B cell (primary cell): Measurements from ENCODE around the gene FLT1. TPM values are rescaled to one million over a fixed set of nuclear protein-coding genes. Genes with fewer than 3 reads are reported as not detected.

Experiments
- ATAC-seq: fragments of 200-7000 bp; cut with Tn5 transposase; one replicate; pipeline ENCODE4 v1.10.0; 2021; ENCODE audit warnings: low read depth, mild to moderate bottlenecking, moderate number of reproducible peaks, moderate library complexity
- CTCF ChIA-PET: fragments of 350-600 bp; sonication (Branson Sonifier 250); formaldehyde crosslinking; loops from one replicate; lab custom pipeline; 2021; ENCODE audit warnings: antibody characterized with exemption, inconsistent platforms; lab: Charles Lee
- POLR2A ChIA-PET: fragments of 350-600 bp; sonication (Branson Sonifier 250); formaldehyde crosslinking; loops from one replicate; lab custom pipeline; 2021; ENCODE audit warnings: antibody characterized with exemption; lab: Charles Lee
- DNase-seq: peaks from one replicate; pipeline ENCODE4 v3.0.0; 2013
- H2AFZ ChIP-seq: 2 replicates; pipeline ENCODE4 v1.6.1; 2012; ENCODE audit warnings: mild to moderate bottlenecking, low read depth, low read length; ENCODE audit not compliant: insufficient read depth, poor library complexity, severe bottlenecking
- H3K27ac ChIP-seq, 2 donors: 1 replicate in 1 of 2; 2 replicates in 1 of 2; pipeline ENCODE4 v1.5.1; 2012 to 2013; ENCODE audit warnings: low read length in 2 of 2, mild to moderate bottlenecking in 2 of 2, moderate library complexity in 1 of 2
- H3K27me3 ChIP-seq, 4 experiments: fragments of 200-600 bp in 1 of 4; sonication (generic) in 1 of 4; replicated peaks in 1 of 4; 1 replicate in 2 of 4; 2 replicates in 2 of 4; pipeline versions ENCODE4 v1.6.1 to v1.7.0; 2013 to 2016; ENCODE audit warnings: low read length in 3 of 4, mild to moderate bottlenecking in 2 of 4, mixed read lengths in 1 of 4, moderate library complexity in 1 of 4; ENCODE audit not compliant: insufficient read depth in 4 of 4, control insufficient read depth in 3 of 4; ENCODE audit errors: control extremely low read depth in 1 of 4
- H3K36me3 ChIP-seq, 2 experiments: replicated peaks in 1 of 2; 1 replicate in 1 of 2; 2 replicates in 1 of 2; pipeline versions ENCODE4 v1.6.1 to v1.7.1; 2013; ENCODE audit warnings: low read length in 1 of 2; ENCODE audit not compliant: insufficient read depth in 2 of 2, control insufficient read depth in 1 of 2; ENCODE audit errors: control extremely low read depth in 1 of 2, extremely low read depth in 1 of 2
- H3K4me1 ChIP-seq, 2 donors: fragments of 200-600 bp in 1 of 2; sonication (generic) in 1 of 2; 1 replicate in 1 of 2; 2 replicates in 1 of 2; pipeline versions ENCODE4 v1.5.1 to v1.6.1; 2013 to 2017; ENCODE audit warnings: low read length in 2 of 2; ENCODE audit not compliant: control insufficient read depth in 2 of 2, insufficient read depth in 2 of 2
- H3K4me2 ChIP-seq: replicated peaks from 2 replicates; pipeline ENCODE3; 2012; ENCODE audit warnings: mild to moderate bottlenecking, low read depth, low read length; ENCODE audit not compliant: poor library complexity, severe bottlenecking
- H3K4me3 ChIP-seq, 5 experiments: fragments of 200-600 bp in 1 of 5; sonication (generic) in 1 of 5; 1 replicate in 3 of 5; 2 replicates in 2 of 5; pipeline versions ENCODE4 v1.5.1 to v1.7.0; 2011 to 2016; ENCODE audit warnings: low read length in 4 of 5, mild to moderate bottlenecking in 4 of 5, low read depth in 2 of 5, control low read depth in 1 of 5, moderate library complexity in 1 of 5; ENCODE audit not compliant: insufficient read depth in 1 of 5; ENCODE audit errors: control extremely low read depth in 1 of 5, extremely low read depth in 1 of 5
- H3K79me2 ChIP-seq: fragments of 200-600 bp; sonication (generic); one replicate; pipeline ENCODE4 v1.6.0; 2016; ENCODE audit warnings: low read length; ENCODE audit not compliant: control insufficient read depth, insufficient read depth
- H3K9ac ChIP-seq: fragments of 200-600 bp; sonication (generic); 2 replicates; pipeline ENCODE4 v1.6.1; 2017; ENCODE audit warnings: mild to moderate bottlenecking, low read length, moderate library complexity
- H3K9me3 ChIP-seq, 3 donors: one replicate each; pipeline versions ENCODE4 v1.6.1 to v1.7.1; 2013; ENCODE audit warnings: low read length in 2 of 3; ENCODE audit not compliant: control insufficient read depth in 2 of 3, insufficient read depth in 1 of 3; ENCODE audit errors: control extremely low read depth in 1 of 3
- H4K20me1 ChIP-seq: 2 replicates; pipeline ENCODE4 v1.6.0; 2012; ENCODE audit warnings: mild to moderate bottlenecking, low read length; ENCODE audit not compliant: insufficient read depth, control insufficient read depth, poor library complexity, severe bottlenecking
- H3K27ac Mint-ChIP-seq: one replicate; pipeline ENCODE4 v1.8.0; 2021; ENCODE audit warnings: mixed read lengths
- H3K27me3 Mint-ChIP-seq: one replicate; pipeline ENCODE4 v1.8.0; 2021; ENCODE audit warnings: mixed read lengths
- H3K4me1 Mint-ChIP-seq: one replicate; pipeline ENCODE4 v1.8.0; 2021; ENCODE audit warnings: mixed read lengths
- H3K4me3 Mint-ChIP-seq: one replicate; pipeline ENCODE4 v1.8.0; 2021; ENCODE audit warnings: mixed read lengths
- H3K9me3 Mint-ChIP-seq: one replicate; pipeline ENCODE4 v1.8.0; 2022; ENCODE audit warnings: mixed read lengths; ENCODE audit not compliant: insufficient read depth
- CTCF ChIP-seq: fragments of 200-600 bp; IDR thresholded peaks from one replicate; pipeline ENCODE4 v1.8.0; 2022; ENCODE audit warnings: antibody characterized with exemption, mild to moderate bottlenecking
- EZH2 ChIP-seq: IDR thresholded peaks from 2 replicates; pipeline ENCODE4 v1.6.1; 2012; ENCODE audit warnings: borderline replicate concordance, low read depth, mild to moderate bottlenecking, moderate library complexity, low read length; ENCODE audit not compliant: insufficient read depth, poor library complexity, severe bottlenecking
- WGBS: methylation state at CpG from one replicate; pipeline ENCODE4 v1.1.5; 2013; ENCODE audit warnings: missing lambda C conversion rate; ENCODE audit not compliant: insufficient coverage; 5-methylcytosine and 5-hydroxymethylcytosine counted together
- intact Hi-C: fragments of 100-400 bp; cut with micrococcal nuclease; formaldehyde crosslinking; loops from one replicate; pipeline ENCODE4 v1.10.0; 2022
- polyA plus RNA-seq: library from polyadenylated mRNA; depleted of rRNA; stranded (reverse); fragments of >200 nt; gene quantifications from 2 replicates; pipeline ENCODE4 v1.2.3, GENCODE V29; 2012
- total RNA-seq, 2 donors: library from RNA; stranded (reverse); fragments of 120-200 nt in 1 of 2; gene quantifications; 1 replicate in 1 of 2; 2 replicates in 1 of 2; pipeline versions ENCODE4 v1.2.3 to v1.2.4, GENCODE V29; 2013 to 2022

The FLT1 gene
- total and polyA plus RNA-seq, 2 donors (not counting 1 experiment from before 2014, with no cell fraction given), result 1.1 to 1.2 TPM

DNA sequence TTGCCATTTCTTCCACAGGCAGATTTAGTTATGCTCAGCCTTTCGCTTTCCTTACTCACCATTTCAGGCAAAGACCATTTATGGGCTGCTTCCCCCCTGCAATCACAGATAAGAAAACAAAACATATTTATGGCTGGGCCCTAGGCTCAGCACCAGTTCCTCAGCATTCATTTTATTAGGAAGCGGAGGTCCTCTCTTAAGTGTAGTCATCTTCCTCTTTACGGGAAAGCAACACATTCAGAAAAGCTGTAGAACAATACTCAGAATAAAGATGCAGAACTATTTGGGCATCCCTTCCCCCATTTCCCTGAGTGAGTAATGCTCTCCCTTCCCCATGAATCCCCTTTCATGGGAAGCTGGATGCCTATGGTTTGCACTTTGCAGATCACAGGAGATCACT is 27.9 kb downstream of the FLT1 start:
- DNase-seq (no peak), ATAC-seq (no peak)
- WGBS, result 100% methylated on average over 2 of the region's 3 CpGs
- Mint-ChIP-seq H3K4me3 (no peak overlapping the region), H3K9me3 (no peaks in the 10 kb centered on the region), H3K4me1 (peaks cover 2% of the 10 kb centered on the region), H3K27ac (no peak overlapping the region), H3K27me3 (peaks cover 8% of the 10 kb centered on the region)
- Histone ChIP-seq H3K4me3 (no peak overlapping the region), H3K27ac (no peak overlapping the region), H2AFZ (no peak overlapping the region), H3K36me3 (no peaks in the 10 kb centered on the region), H3K9me3 (no peaks in the 10 kb centered on the region), H4K20me1 (no peaks in the 10 kb centered on the region), H3K9ac (no peak overlapping the region), H3K4me2 (no peak overlapping the region), H3K79me2 (no peaks in the 10 kb centered on the region), H3K27me3 (no peaks in the 10 kb centered on the region), H3K4me1 (no peaks in the 10 kb centered on the region)
- intact Hi-C loops, result no loop called here
- ChIA-PET CTCF (no interaction called here), POLR2A (no interaction called here)
- no peak for TF ChIP-seq EZH2
- TF ChIP-seq CTCF, result no peak

DNA sequence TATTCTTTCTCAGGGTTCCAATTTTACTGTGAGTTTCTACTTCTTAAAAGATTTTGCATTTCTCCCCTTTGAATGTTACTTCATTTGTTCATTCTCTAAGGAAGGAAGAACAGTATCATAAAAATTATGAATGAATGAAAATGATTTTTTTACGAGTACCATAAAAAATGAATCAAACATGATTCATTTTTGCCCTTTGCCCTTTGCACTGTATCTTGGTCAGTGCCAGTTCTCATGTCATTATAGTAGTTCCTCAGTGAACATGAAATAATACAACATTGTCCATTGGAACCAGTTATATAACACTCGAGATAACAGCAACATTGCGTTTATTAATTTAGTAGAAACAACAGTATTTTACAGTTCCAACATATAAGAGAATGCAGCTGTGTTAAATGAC is 28.8 kb downstream of the FLT1 start:
- ATAC-seq (no peak), DNase-seq (no peak)
- Mint-ChIP-seq H3K27ac (no peak overlapping the region), H3K4me3 (no peak overlapping the region), H3K9me3 (no peaks in the 10 kb centered on the region), H3K4me1 (peaks cover 2% of the 10 kb centered on the region), H3K27me3 (peaks cover 8% of the 10 kb centered on the region)
- Histone ChIP-seq H3K36me3 (no peaks in the 10 kb centered on the region), H3K4me3 (no peak overlapping the region), H3K27me3 (no peaks in the 10 kb centered on the region), H3K4me2 (no peak overlapping the region), H3K4me1 (no peaks in the 10 kb centered on the region), H4K20me1 (no peaks in the 10 kb centered on the region), H3K9me3 (no peaks in the 10 kb centered on the region), H2AFZ (no peak overlapping the region), H3K9ac (no peak overlapping the region), H3K79me2 (no peaks in the 10 kb centered on the region), H3K27ac (no peak overlapping the region)
- CTCF ChIA-PET, result interaction anchor here (1.2 kb wide), 1 partner anchor 141 kb away, joined by 3 read pairs; no protein-coding TSS in a partner anchor
- intact Hi-C loops, result no loop called here
- TF ChIP-seq CTCF, result no peak
- TF ChIP-seq EZH2, result no peak
- POLR2A ChIA-PET, result no interaction called here
- WGBS, result no CpG with 5 or more reads among the region's 3 CpGs
